Mucosa of rectum (tissue), 2 donors: ENCODE data around the gene CALCB.
"Not testable (repeated sequence)": the region's sequence is repeated elsewhere in the genome, so short reads cannot be mapped to it uniquely, and the experiment has no call there.

Source experiments
- H3K27ac ChIP-seq, 2 donors: one replicate each; pipeline ENCODE4 v1.7.0; 2013; ENCODE audit warnings: inconsistent platforms in 2 of 2, low read depth in 2 of 2, low read length in 2 of 2
- H3K27me3 ChIP-seq, 2 donors: one replicate each; pipeline ENCODE4 v1.7.0; 2013; ENCODE audit warnings: low read length in 2 of 2; ENCODE audit not compliant: control insufficient read depth in 2 of 2, insufficient read depth in 2 of 2
- H3K36me3 ChIP-seq, 2 donors: one replicate each; pipeline ENCODE4 v1.7.0; 2013; ENCODE audit warnings: low read length in 2 of 2; ENCODE audit not compliant: control insufficient read depth in 2 of 2, insufficient read depth in 2 of 2
- H3K4me1 ChIP-seq, 2 donors: one replicate each; pipeline ENCODE4 v1.7.0; 2013; ENCODE audit warnings: low read length in 2 of 2, mild to moderate bottlenecking in 1 of 2; ENCODE audit not compliant: control insufficient read depth in 2 of 2, insufficient read depth in 2 of 2
- H3K4me3 ChIP-seq, 2 donors: one replicate each; pipeline ENCODE4 v1.7.0; 2013; ENCODE audit warnings: low read length in 2 of 2
- H3K9ac ChIP-seq, 2 donors: one replicate each; pipeline ENCODE4 v1.7.0; 2013; ENCODE audit warnings: low read length in 2 of 2, low read depth in 1 of 2, mild to moderate bottlenecking in 1 of 2
- H3K9me3 ChIP-seq, 2 donors: one replicate each; pipeline ENCODE4 v1.7.0; 2013; ENCODE audit warnings: low read length in 2 of 2; ENCODE audit not compliant: control insufficient read depth in 2 of 2
- donor health status: healthy.
- donor health status: Normal muscosa, but diverticular disease.

CALCB gene

GRCh38 chr11:15046673-15047072, 26.7 kb upstream of the CALCB start:
- H3K27me3 ChIP-seq = not testable (repeated sequence)

GRCh38 chr11:15048616-15049015, 24.8 kb upstream of the CALCB start:
- H3K27ac ChIP-seq = no peak overlapping the region
- H3K4me3 ChIP-seq = no peak overlapping the region
- H3K27me3 ChIP-seq = peaks cover 0 to 2% of the 10 kb centered on the region in 2 donors
- no peaks in the 10 kb centered on the region for H3K4me1 ChIP-seq
- H3K9ac ChIP-seq = no peak overlapping the region
- no peaks in the 10 kb centered on the region for H3K36me3 ChIP-seq
- no peaks in the 10 kb centered on the region for H3K9me3 ChIP-seq

More at GRCh38 chr11:15046673-15047072, 26.7 kb upstream of the CALCB start:
- not testable (repeated sequence) for H3K4me3 ChIP-seq, H3K27ac ChIP-seq, H3K9me3 ChIP-seq, H3K4me1 ChIP-seq, H3K9ac ChIP-seq, H3K36me3 ChIP-seq

GRCh38 chr11:15053191-15053685, 20.2 kb upstream of the CALCB start:
- Histone ChIP-seq H3K9ac (no peak overlapping the region), H3K27me3 (peaks cover 0 to 2% of the 10 kb centered on the region in 2 donors), H3K27ac (no peak overlapping the region), H3K4me3 (no peak overlapping the region), H3K36me3 (no peaks in the 10 kb centered on the region), H3K4me1 (no peaks in the 10 kb centered on the region), H3K9me3 (no peaks in the 10 kb centered on the region)

GRCh38 chr11:15055620-15056356, 17.6 kb upstream of the CALCB start:
- H3K36me3 ChIP-seq = no peaks in the 10 kb centered on the region
- H3K4me3 ChIP-seq = no peak overlapping the region
- H3K9me3 ChIP-seq = no peaks in the 10 kb centered on the region
- no peak overlapping the region for H3K27ac ChIP-seq
- no peaks in the 10 kb centered on the region for H3K4me1 ChIP-seq
- no peaks in the 10 kb centered on the region for H3K27me3 ChIP-seq
- no peak overlapping the region for H3K9ac ChIP-seq

- Histone ChIP-seq H3K4me1 (no peaks in the 10 kb centered on the region), H3K4me3 (no peak overlapping the region), H3K9ac (no peak overlapping the region)
Measured at GRCh38 chr11:15057329-15057728, 16.1 kb upstream of the CALCB start.

GRCh38 chr11:15059132-15059915, 14.1 kb upstream of the CALCB start:
- no peaks in the 10 kb centered on the region for H3K27me3 ChIP-seq
- H3K9me3 ChIP-seq = no peaks in the 10 kb centered on the region
- H3K36me3 ChIP-seq = no peaks in the 10 kb centered on the region
- no peak overlapping the region for H3K9ac ChIP-seq
- no peaks in the 10 kb centered on the region for H3K4me1 ChIP-seq
- H3K4me3 ChIP-seq = no peak overlapping the region
- no peak overlapping the region for H3K27ac ChIP-seq

More at GRCh38 chr11:15057329-15057728, 16.1 kb upstream of the CALCB start:
- Histone ChIP-seq H3K27ac (no peak overlapping the region), H3K9me3 (no peaks in the 10 kb centered on the region), H3K27me3 (no peaks in the 10 kb centered on the region), H3K36me3 (no peaks in the 10 kb centered on the region)

GRCh38 chr11:15062599-15062998, 10.8 kb upstream of the CALCB start:
- Histone ChIP-seq H3K4me3 (no peak overlapping the region), H3K36me3 (no peaks in the 10 kb centered on the region), H3K4me1 (no peaks in the 10 kb centered on the region), H3K9me3 (no peaks in the 10 kb centered on the region), H3K27me3 (no peaks in the 10 kb centered on the region), H3K27ac (no peak overlapping the region), H3K9ac (no peak overlapping the region)

- H3K9ac ChIP-seq, H3K4me3 ChIP-seq, H3K27ac ChIP-seq, H3K9me3 ChIP-seq, H3K36me3 ChIP-seq: not testable (repeated sequence)
- Histone ChIP-seq H3K27me3 (peaks cover 9 to 20% of the 10 kb centered on the region in 2 donors), H3K4me1 (peaks cover 11 to 15% of the 10 kb centered on the region in 2 donors)
Measured at GRCh38 chr11:15069751-15070150, 3.6 kb upstream of the CALCB start.

GRCh38 chr11:15071556-15072255, 1.7 kb upstream of the CALCB start:
- Histone ChIP-seq H3K9ac (no peak overlapping the region), H3K36me3 (no peaks in the 10 kb centered on the region), H3K4me3 (no peak overlapping the region), H3K27ac (no peak overlapping the region), H3K9me3 (no peaks in the 10 kb centered on the region), H3K27me3 (peaks cover 13 to 22% of the 10 kb centered on the region in 2 donors), H3K4me1 (peaks cover 11 to 16% of the 10 kb centered on the region in 2 donors)
